NOMO-1 treated with dmso at 0.1 percent for 144 hours (cell line): ENCODE results near the gene FMN2.
"Not testable (repeated sequence)": the region's sequence is repeated elsewhere in the genome, so short reads cannot be mapped to it uniquely, and the experiment has no call there.

Experiments used
- DNase-seq: peaks from one replicate; lab custom pipeline; 2025; ENCODE audit not compliant: unreplicated experiment; lab: John Stamatoyannopoulos, UW

The FMN2 gene

GRCh38 chr1:240244968-240245628, 153.4 kb downstream of the FMN2 start:
- DNase-seq, result no peak

- DNase-seq, result no peak
Observed at GRCh38 chr1:240245629-240246020, 153.9 kb downstream of the FMN2 start.

DNA sequence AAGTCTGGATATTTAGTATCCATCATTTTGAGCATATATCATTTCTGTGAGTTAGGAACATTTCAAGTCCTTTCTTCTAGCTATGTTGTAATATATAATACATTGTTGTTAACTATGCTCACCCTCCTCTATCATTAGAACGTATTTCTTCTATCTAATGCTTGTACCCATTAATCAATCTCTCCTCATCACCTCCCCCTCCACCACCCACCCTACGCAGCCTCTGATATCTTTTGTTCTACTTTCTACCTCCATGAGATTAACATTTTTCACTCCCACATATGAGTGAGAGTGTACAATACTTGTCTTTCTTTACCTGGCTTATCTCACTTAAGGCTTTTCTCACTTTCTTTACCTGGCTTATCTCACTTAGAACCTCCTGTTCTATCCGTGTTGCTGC, 156.2 kb downstream of the FMN2 start:
- no peak for DNase-seq

DNA sequence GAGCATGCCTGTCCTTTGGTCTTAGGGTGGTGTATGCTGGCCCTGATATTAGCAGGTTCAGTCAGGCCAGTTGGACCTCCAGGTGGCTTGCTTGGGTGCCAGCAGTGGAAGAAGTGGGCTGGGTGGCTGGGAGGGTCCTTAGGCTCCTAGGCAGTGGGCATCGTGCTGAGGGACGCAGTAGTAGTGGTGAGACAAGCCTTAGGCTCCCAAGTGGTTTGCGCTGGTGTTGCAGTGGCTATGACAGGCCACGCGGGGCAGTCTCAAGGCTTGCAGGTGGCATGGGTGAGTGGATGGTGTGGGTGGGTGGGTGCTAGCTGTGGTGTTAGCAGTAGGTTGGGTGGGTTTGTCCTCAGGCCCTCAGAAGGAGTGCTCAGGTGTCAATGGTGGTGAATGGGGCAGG, 162.3 kb downstream of the FMN2 start:
- no peak for DNase-seq

DNA sequence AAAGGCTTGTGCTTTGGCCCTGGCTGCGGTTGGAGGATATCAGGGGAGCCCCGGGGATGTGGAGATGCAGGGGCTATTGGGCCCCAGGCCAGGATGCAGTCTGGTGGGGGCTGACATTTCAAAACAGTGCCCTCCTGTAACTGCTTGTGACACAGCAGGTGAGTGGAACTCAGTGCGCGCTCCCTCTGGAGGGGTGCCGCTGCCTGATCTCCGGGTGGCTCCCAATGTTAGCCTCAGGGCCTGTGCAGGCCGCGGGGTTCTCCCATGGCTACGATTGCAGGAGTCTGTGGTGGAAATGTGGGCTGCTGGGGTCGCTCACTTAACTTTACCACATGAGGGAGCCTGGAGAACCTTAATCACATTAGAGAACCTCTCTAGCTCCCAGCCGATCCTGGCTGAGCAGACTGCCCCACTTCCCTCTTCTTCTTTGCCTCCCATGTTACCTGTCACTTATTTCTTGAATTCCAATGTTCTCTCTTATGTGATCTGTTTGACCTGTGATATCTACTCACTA, 163.2 kb downstream of the FMN2 start:
- no peak for DNase-seq

DNA sequence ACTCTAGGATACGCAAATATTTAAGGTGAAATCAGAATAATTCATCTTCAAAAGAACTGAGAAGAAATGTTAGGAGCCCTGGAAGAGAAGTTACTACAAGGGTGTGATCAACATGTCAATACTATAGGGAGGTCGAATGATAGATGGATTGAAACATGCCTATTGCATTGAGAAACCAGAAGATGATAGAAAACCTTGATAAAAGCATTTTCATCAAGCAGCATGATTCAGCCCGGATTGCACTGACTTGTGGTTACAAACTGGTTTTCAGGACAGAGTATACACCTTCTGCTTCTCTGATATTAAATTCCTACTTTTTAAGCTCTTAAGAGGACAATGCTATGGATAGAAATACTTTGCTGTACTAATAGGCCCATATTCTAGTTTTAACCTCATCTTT, 164.2 kb downstream of the FMN2 start:
- no peak for DNase-seq

GRCh38 chr1:240256836-240257503, 165.3 kb downstream of the FMN2 start:
- no peak for DNase-seq

DNA sequence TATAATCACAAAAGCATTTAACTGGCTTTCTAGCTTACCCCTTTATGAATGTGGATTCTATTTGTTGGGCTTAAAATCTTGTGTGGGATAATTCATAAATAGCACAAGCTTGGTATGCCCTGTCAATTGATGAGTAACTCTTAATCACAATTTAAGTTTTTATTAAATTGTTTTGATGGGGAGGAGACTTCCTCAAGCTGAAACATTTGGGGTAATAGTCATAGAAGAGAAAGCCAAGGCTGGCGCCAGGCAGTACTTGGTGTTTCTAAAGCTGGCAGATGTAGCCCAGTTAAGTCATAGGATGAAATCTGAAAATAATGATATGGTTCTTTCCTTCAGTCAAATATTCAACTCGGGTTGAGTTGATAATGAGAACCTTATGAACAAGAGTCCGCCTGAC, 167.2 kb downstream of the FMN2 start:
- DNase-seq, result no peak

- not testable (repeated sequence) for DNase-seq
Observed at GRCh38 chr1:240264494-240264893, 172.8 kb downstream of the FMN2 start.

GRCh38 chr1:240271081-240271480, 179.4 kb downstream of the FMN2 start:
- no peak for DNase-seq

DNA sequence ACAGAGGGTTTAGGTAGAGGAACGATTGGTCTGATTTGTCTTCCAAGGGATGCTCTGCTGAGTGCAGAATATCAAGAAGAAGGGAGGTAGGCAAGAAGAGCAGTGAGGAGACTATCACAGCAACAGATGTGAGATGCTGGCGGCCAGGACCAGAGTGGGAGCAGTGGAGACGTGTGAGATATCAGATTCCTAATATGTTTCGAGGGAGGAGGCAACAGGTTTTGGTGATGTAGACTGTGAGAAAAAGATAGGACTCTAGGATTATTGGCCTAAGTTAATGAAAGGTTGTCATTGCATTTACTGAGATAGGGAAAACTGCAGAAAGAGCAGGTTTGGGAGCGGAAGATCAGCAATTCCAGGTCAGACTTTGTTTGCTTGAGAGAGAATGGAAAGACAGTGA, 182.9 kb downstream of the FMN2 start:
- DNase-seq, result no peak

DNA sequence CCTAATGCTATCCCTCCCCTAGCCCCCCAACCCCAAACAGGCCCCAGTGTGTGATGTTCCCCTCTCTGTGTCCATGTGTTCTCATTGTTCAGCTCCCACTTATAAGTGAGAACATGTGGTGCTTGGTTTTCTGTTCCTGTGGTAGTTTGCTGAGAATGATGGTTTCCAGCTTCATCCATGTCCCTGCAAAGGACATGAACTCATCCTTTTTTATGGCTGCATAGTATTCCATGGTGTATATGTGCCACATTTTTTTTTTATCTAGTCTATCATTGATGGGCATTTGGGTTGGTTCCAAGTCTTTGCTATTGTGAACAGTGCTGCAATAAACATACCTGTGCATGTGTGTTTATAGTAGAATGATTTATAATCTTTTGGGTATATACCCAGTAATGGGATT, 183.5 kb downstream of the FMN2 start:
- DNase-seq, result not testable (repeated sequence)

DNA sequence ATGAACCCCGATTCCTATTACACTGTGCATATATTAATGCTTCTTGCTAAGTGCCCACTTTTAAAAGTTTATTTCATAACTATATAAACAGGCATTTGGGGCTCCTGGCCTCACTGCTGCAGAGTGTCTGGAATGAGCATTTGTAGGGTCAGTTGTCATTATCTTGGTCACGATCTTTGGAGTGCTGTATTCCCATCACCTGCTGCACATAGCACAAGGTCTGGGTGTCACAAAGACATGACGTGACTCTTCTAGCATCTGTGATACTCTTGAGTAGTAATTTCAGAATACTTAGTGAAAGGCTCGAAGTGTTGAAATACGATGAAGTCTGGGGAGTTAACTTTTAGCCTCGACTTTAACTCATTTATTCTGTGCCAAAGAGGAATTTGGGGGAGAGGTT, 186.4 kb downstream of the FMN2 start:
- DNase-seq, result no peak

DNA sequence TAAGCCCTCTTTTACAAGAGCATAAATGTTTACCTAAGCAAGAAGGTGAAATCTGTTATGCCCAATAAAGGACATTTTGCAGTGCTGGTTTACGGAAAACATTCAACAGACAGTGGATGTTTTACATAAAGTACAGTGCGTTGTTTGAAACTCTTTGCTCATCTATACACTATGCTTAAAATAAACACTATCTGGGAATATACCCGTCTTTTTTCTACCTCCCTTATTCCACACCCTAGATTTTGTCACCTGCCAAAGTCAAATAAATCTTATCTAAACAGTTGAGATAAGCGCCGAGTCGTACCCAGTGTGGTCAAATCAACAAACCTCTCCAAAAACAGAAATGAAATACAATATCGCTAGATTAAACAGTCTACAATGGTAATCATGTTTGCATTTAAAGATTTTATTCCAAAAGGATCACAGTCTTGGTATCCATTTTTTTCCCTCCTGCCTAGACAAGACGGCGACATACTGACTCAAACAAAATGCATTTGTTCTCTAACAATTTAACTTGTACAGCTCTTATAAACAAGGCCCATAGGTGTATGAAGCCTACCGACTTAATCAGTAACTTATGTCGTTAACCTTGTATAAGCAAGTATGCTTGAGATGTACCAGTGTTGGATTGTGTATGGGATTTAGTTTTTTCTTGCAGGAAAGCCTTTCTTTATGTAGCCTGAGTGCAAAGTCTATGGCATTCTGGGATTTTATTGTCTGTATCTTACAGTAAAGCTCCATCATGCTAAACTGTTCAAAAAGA, 189.1 kb downstream of the FMN2 start:
- DNase-seq, result no peak

- no peak for DNase-seq
Observed at GRCh38 chr1:240282061-240282830, 190.6 kb downstream of the FMN2 start.

DNA sequence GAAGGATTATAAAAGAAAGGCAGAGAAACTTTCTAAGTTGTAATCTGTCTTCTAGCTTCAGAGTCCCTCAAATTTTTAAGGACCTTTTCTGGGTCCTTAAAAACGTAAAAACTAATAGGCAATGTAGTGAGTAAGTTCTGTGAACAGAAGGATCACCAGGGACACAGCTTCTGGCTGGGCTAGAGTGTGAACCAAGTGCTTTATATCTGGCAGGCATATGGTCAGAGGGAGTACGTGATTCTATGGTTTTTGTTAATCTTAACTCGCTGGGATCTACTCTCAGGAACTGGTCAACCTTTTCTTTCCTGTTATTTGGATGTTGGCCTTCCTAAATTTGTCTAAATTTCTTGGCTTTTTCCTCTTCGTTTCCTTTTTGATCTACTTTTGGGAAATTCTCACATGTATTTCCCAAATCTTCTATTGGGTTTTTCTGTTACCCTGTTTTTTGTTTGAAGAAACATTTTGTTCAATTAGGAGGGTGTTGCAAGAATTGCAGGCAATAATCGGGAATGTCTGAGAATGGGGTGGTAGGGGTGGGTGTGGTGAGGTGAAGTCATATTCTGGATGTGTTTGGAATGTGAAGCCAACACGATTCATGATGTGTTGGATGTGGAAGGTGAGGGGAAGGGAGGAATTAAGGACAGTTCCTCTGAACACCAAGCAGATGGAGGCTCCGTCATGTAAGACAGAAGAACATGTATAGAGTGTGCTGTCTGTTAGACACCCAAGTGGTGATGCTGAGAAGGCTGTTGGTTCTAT, 193.2 kb downstream of the FMN2 start:
- no peak for DNase-seq

DNA sequence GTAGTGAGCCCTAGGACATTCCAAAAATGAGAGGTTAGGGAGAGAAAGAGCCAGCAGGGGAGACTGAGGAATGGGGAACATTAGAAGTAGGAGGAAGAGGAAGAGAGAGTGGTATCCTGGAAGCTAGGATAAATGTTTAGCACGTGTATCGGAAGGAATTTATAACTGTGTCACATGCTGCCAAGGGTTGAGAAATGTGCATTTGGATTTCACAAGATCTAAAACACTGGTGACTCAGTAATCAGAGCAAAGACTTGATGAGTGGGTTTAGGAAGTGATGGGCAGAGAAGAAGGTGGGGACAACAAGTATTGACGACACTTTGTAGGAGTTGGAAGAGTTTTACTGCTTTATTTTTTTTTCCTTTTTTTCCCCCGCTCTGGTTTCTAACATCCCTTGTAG, 193.9 kb downstream of the FMN2 start:
- no peak for DNase-seq

- no peak for DNase-seq
Observed at GRCh38 chr1:240287722-240288121, 196.0 kb downstream of the FMN2 start.

DNA sequence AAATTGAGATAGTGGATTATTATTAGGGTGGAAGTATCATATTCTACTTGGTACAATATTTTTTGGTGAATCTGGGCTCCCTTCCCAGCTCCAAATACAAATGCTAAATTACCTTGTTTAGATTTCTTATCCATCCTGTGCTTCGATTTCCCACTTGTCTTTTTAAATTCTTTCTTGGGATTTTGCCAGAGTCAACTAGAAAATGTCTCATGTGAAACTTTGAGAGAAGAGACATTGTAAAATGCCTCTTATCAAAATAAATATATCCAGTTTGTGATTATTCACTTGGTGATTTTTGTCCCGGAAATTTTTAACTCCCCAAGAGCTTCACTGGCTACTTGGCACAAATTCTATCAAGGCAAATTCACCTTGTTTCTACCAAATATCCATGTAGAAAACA, 202.0 kb downstream of the FMN2 start:
- no peak for DNase-seq

- no peak for DNase-seq
Observed at GRCh38 chr1:240294566-240294965, 202.9 kb downstream of the FMN2 start.

GRCh38 chr1:240295811-240296210, 204.1 kb downstream of the FMN2 start:
- no peak for DNase-seq
